Measurements from ENCODE around the gene KCNA1. TPM values are rescaled to one million over a fixed set of nuclear protein-coding genes. Genes with fewer than 3 reads are reported as not detected.

Gene KCNA1
- total RNA-seq, 2 experiments from 2014 or later = not detected

GRCh38 chr12:4956968-4957367, 47.3 kb downstream of the KCNA1 start:
- ChIA-PET POLR2A (no interaction called here), CTCF (no interaction called here)
- no peak overlapping the region for H3K27ac Mint-ChIP-seq
- no peaks in the 10 kb centered on the region for H3K4me1 Mint-ChIP-seq
- no peaks in the 10 kb centered on the region for H3K9me3 Mint-ChIP-seq
- DNase-seq = no peak
- H3K36me3 Mint-ChIP-seq (ENCODE audit: low read depth) = no peaks in the 10 kb centered on the region
- peaks cover 45% of the 10 kb centered on the region for H3K27me3 Mint-ChIP-seq
- no peak overlapping the region for H3K4me3 Mint-ChIP-seq

- DNase-seq = no peak
- CTCF ChIA-PET = no interaction called here
- POLR2A ChIA-PET = no interaction called here
- Mint-ChIP-seq H3K9me3 (no peaks in the 10 kb centered on the region), H3K36me3 (ENCODE audit: low read depth) (no peaks in the 10 kb centered on the region), H3K27ac (no peak overlapping the region), H3K4me3 (no peak overlapping the region), H3K4me1 (no peaks in the 10 kb centered on the region), H3K27me3 (peaks cover 41% of the 10 kb centered on the region)
Observed at GRCh38 chr12:4957761-4958160, 48.1 kb downstream of the KCNA1 start.

DNA sequence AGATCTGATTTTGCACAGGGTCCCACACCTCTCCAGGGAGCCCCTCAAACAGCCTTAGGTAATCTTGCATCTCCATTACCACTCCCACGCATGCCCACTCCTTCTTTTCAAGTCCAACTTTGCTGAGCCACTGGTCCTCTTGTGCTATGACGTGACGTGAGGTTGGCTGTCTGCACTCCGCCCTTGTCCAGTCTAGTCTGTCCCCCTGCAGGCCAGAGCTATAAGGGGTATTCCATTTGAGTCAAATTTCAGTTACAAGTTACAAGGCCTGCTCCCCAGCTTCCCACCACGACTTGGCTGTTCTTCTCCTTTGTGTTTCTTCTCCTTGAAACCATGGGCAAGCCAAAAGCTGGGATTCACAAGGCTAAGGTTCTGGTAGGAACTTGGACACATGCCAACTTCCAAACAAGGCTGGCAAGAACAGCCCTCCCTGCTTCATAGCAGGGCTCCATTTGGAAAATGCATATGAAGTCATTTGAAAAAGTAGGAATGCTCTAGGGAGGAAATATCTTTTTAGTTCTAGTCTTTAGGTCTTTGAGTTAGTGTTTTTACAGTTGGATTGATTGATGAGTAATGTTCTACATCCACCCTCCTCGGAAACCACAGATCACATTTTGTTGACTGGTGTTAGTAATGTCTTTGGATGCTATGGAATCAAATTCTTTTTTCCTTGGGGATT, 49.1 kb downstream of the KCNA1 start:
- Mint-ChIP-seq H3K9me3 (no peaks in the 10 kb centered on the region), H3K27me3 (peaks cover 32% of the 10 kb centered on the region), H3K27ac (no peak overlapping the region), H3K36me3 (ENCODE audit: low read depth) (no peaks in the 10 kb centered on the region), H3K4me1 (no peaks in the 10 kb centered on the region), H3K4me3 (no peak overlapping the region)
- ChIA-PET CTCF (no interaction called here), POLR2A (no interaction called here)
- no peak for DNase-seq

DNA sequence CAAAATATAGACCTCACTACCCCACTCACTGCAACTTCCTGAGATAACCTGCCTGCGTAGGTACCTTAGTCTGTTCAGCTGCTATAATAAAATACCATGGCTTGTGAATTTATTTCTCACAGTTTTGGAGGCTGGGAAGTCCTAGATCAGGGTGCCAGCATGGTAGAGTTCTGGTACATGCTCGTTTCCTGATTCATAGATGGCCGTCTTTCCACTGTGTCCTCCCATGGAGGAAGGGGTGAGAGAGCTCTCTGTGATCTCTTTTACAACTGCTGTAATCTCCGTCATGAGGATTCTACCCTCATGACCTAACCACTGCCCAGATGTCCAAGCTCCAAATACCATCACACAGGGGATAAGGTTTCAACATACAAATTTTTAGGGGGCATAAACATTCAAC, 49.7 kb downstream of the KCNA1 start:
- Mint-ChIP-seq H3K27me3 (peaks cover 36% of the 10 kb centered on the region), H3K36me3 (ENCODE audit: low read depth) (no peaks in the 10 kb centered on the region), H3K4me1 (no peaks in the 10 kb centered on the region), H3K27ac (no peak overlapping the region), H3K4me3 (no peak overlapping the region), H3K9me3 (no peaks in the 10 kb centered on the region)
- no peak for DNase-seq
- POLR2A ChIA-PET = no interaction called here
- CTCF ChIA-PET = no interaction called here

GRCh38 chr12:4960030-4960429, 50.3 kb downstream of the KCNA1 start:
- CTCF ChIA-PET = no interaction called here
- H3K36me3 Mint-ChIP-seq (ENCODE audit: low read depth) = no peaks in the 10 kb centered on the region
- DNase-seq = no peak
- no peak overlapping the region for H3K27ac Mint-ChIP-seq
- H3K4me3 Mint-ChIP-seq = no peak overlapping the region
- H3K9me3 Mint-ChIP-seq = no peaks in the 10 kb centered on the region
- H3K27me3 Mint-ChIP-seq = peaks cover 36% of the 10 kb centered on the region
- H3K4me1 Mint-ChIP-seq = no peaks in the 10 kb centered on the region
- POLR2A ChIA-PET = no interaction called here

DNA sequence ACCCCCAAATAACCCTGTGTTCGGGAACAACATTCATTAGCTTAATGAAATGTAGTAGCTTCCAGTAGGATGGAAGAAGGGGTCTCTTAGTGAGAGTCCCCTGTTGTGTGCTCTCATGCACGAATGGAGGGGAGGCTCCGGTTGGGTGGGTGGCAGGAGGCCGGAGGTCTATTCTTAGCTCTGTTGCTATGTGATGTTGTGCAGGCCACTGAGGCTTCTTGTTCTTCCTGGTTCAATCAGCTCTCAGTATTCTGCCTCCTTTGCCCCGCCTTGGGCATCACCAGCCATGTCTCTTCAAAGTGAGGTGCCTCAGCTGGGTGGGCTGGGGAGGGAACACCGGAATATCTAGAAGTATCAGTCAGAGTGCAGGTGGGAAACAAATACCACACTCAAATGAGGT, 50.8 kb downstream of the KCNA1 start:
- ChIA-PET POLR2A (no interaction called here), CTCF (no interaction called here)
- H3K4me1 Mint-ChIP-seq = no peaks in the 10 kb centered on the region

DNA sequence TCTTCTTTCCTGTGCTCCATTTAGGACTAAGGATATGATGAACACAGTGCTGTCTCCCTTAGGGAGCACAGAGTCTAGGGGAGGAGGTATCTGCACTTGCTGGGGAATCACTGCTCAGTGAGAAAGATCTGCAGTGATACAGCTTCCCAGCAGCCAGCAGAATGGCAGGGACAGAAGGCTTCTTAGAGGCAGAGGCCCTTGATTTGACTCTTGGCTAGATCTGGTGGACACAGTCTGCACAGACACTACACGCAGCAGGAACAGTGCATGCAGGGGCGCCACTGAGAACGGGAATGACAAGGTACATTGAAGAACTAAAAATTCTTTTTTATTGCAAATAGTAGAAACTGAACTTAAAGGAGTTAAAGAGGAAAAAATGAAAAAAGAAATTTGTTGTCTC, 51.6 kb downstream of the KCNA1 start:
- Mint-ChIP-seq H3K27me3 (peaks cover 26% of the 10 kb centered on the region), H3K27ac (no peak overlapping the region), H3K9me3 (no peaks in the 10 kb centered on the region), H3K4me1 (no peaks in the 10 kb centered on the region), H3K36me3 (ENCODE audit: low read depth) (no peaks in the 10 kb centered on the region), H3K4me3 (no peak overlapping the region)
- no peak for DNase-seq
- CTCF ChIA-PET = no interaction called here
- POLR2A ChIA-PET = no interaction called here

More for the DNA sequence above, 50.8 kb downstream of the KCNA1 start:
- H3K4me3 Mint-ChIP-seq = no peak overlapping the region
- DNase-seq = no peak
- H3K27ac Mint-ChIP-seq = no peak overlapping the region
- no peaks in the 10 kb centered on the region for H3K36me3 Mint-ChIP-seq (ENCODE audit: low read depth)
- peaks cover 32% of the 10 kb centered on the region for H3K27me3 Mint-ChIP-seq
- no peaks in the 10 kb centered on the region for H3K9me3 Mint-ChIP-seq

GRCh38 chr12:4962539-4963486, 53.1 kb downstream of the KCNA1 start:
- POLR2A ChIA-PET = no interaction called here
- H3K27ac Mint-ChIP-seq = no peak overlapping the region
- H3K9me3 Mint-ChIP-seq = no peaks in the 10 kb centered on the region
- H3K36me3 Mint-ChIP-seq (ENCODE audit: low read depth) = no peaks in the 10 kb centered on the region
- DNase-seq = no peak
- no peak overlapping the region for H3K4me3 Mint-ChIP-seq
- H3K27me3 Mint-ChIP-seq = peaks cover 29% of the 10 kb centered on the region
- H3K4me1 Mint-ChIP-seq = no peaks in the 10 kb centered on the region
- CTCF ChIA-PET = no interaction called here

Other genes starting within 250 kb of the KCNA1 start
- 1 to 10 TPM; 1.8 to 2.0 TPM for gene GALNT8, start 189.5 kb upstream of the KCNA1 start, total RNA-seq
- gene KCNA5, start 134.0 kb downstream of the KCNA1 start, total RNA-seq = not detected